Measurements from ENCODE around the gene ATG10. TPM values are rescaled to one million over a fixed set of nuclear protein-coding genes. Genes with fewer than 3 reads are reported as not detected.
A peak's percentile ranks its signal among the peaks of the same experiment; 100 is the strongest.

Gene ATG10
- total and polyA plus RNA-seq, 2 donors (not counting 1 experiment from before 2014, with no cell fraction given): 1.6 to 11.6 TPM

- Histone ChIP-seq H3K27me3 (replicated peaks in 1 of 4; ENCODE audit: control extremely low read depth in 1 of 4, control insufficient read depth in 3 of 4, insufficient read depth in 4 of 4, low read length in 3 of 4) (no peaks in the 10 kb centered on the region), H3K79me2 (ENCODE audit: control insufficient read depth, insufficient read depth, low read length) (no peaks in the 10 kb centered on the region), H3K9ac (ENCODE audit: low read length) (no peak overlapping the region), H2AFZ (ENCODE audit: insufficient read depth, low read depth, low read length, poor library complexity, severe bottlenecking) (no peak overlapping the region), H3K4me3 (ENCODE audit: control extremely low read depth in 1 of 5, extremely low read depth in 1 of 5, insufficient read depth in 1 of 5, low read depth in 2 of 5, low read length in 4 of 5) (no peak overlapping the region), H3K4me1 (ENCODE audit: control insufficient read depth in 2 of 2, insufficient read depth in 2 of 2, low read length in 2 of 2) (peaks cover 4 to 7% of the 10 kb centered on the region in 2 donors), H3K4me2 (replicated peaks; ENCODE audit: low read depth, low read length, poor library complexity, severe bottlenecking) (no peak overlapping the region), H3K27ac (ENCODE audit: low read length in 2 of 2) (no peak overlapping the region), H4K20me1 (ENCODE audit: control insufficient read depth, insufficient read depth, low read length, poor library complexity, severe bottlenecking) (no peaks in the 10 kb centered on the region), H3K36me3 (replicated peaks in 1 of 2; ENCODE audit: control extremely low read depth in 1 of 2, control insufficient read depth in 1 of 2, extremely low read depth in 1 of 2, insufficient read depth in 2 of 2, low read length in 1 of 2) (no peaks in the 10 kb centered on the region), H3K9me3 (ENCODE audit: control extremely low read depth in 1 of 3, control insufficient read depth in 2 of 3, insufficient read depth in 1 of 3, low read length in 2 of 3) (no peaks in the 10 kb centered on the region)
- intact Hi-C loops (cut with micrococcal nuclease): loop anchor here (2.0 to 10.0 kb wide), 4 partner anchors 202 to 669 kb away; partner anchors contain the start of gene ZCCHC9
- DNase-seq (no peak), ATAC-seq (ENCODE audit: low read depth) (no peak)
- ChIA-PET POLR2A (interaction anchor here (1.1 kb wide), 1 partner anchor 219 kb away, joined by 3 read pairs; the partner anchor contains the start of gene SSBP2), CTCF (no interaction called here)
- 93% methylated on average over 2 of the region's 2 CpGs for WGBS (ENCODE audit: insufficient coverage)
- Mint-ChIP-seq H3K4me1 (peaks cover 12% of the 10 kb centered on the region), H3K27me3 (no peaks in the 10 kb centered on the region), H3K27ac (no peak overlapping the region), H3K9me3 (ENCODE audit: insufficient read depth) (no peaks in the 10 kb centered on the region), H3K4me3 (peak overlapping the region; percentile 24)
- no peak for TF ChIP-seq CTCF (IDR thresholded peaks at IDR 0.05)
- TF ChIP-seq EZH2 (IDR thresholded peaks at IDR 0.05; ENCODE audit: borderline replicate concordance, insufficient read depth, low read depth, low read length, poor library complexity, severe bottlenecking): no peak
Observed at GRCh38 chr5:81969912-81970311, 1.9 kb upstream of the ATG10 start.

- intact Hi-C loops (cut with micrococcal nuclease): loop anchor here (1.0 to 10.0 kb wide), 6 partner anchors 120 to 670 kb away; partner anchors contain the start of genes RPS23 and ZCCHC9
- Mint-ChIP-seq H3K9me3 (ENCODE audit: insufficient read depth) (no peaks in the 10 kb centered on the region), H3K4me1 (peaks cover 12% of the 10 kb centered on the region), H3K27me3 (no peaks in the 10 kb centered on the region), H3K27ac (peak overlapping the region; percentile 92), H3K4me3 (peak overlapping the region; percentile 90)
- ChIA-PET CTCF (no interaction called here), POLR2A (interaction anchor here (1.1 to 2.2 kb wide), 3 partner anchors 120 to 221 kb away, joined by 3 to 10 read pairs (median 8); partner anchors contain the start of gene SSBP2)
- no peaks in the 10 kb centered on the region for H3K79me2 ChIP-seq (ENCODE audit: control insufficient read depth, insufficient read depth, low read length)
- no peaks in the 10 kb centered on the region for H3K36me3 ChIP-seq (replicated peaks in 1 of 2; ENCODE audit: control extremely low read depth in 1 of 2, control insufficient read depth in 1 of 2, extremely low read depth in 1 of 2, insufficient read depth in 2 of 2, low read length in 1 of 2)
- no peaks in the 10 kb centered on the region for H4K20me1 ChIP-seq (ENCODE audit: control insufficient read depth, insufficient read depth, low read length, poor library complexity, severe bottlenecking)
- H3K4me2 ChIP-seq (replicated peaks; ENCODE audit: low read depth, low read length, poor library complexity, severe bottlenecking): peak overlapping the region; percentile 82
- H3K9me3 ChIP-seq (ENCODE audit: control extremely low read depth in 1 of 3, control insufficient read depth in 2 of 3, insufficient read depth in 1 of 3, low read length in 2 of 3): no peaks in the 10 kb centered on the region
- H3K27ac ChIP-seq (ENCODE audit: low read length in 2 of 2): peak overlapping the region; percentile 94 to 95
- no peak for DNase-seq
- peaks cover 4 to 7% of the 10 kb centered on the region in 2 donors for H3K4me1 ChIP-seq (ENCODE audit: control insufficient read depth in 2 of 2, insufficient read depth in 2 of 2, low read length in 2 of 2)
- peak overlapping the region; percentile 90 for H2AFZ ChIP-seq (ENCODE audit: insufficient read depth, low read depth, low read length, poor library complexity, severe bottlenecking)
- TF ChIP-seq EZH2 (IDR thresholded peaks at IDR 0.05; ENCODE audit: borderline replicate concordance, insufficient read depth, low read depth, low read length, poor library complexity, severe bottlenecking): no peak
- TF ChIP-seq CTCF (IDR thresholded peaks at IDR 0.05): no peak
- ATAC-seq (ENCODE audit: low read depth): no peak
- H3K27me3 ChIP-seq (replicated peaks in 1 of 4; ENCODE audit: control extremely low read depth in 1 of 4, control insufficient read depth in 3 of 4, insufficient read depth in 4 of 4, low read length in 3 of 4): no peaks in the 10 kb centered on the region
- 0% methylated on average over 2 of the region's 11 CpGs for WGBS (ENCODE audit: insufficient coverage)
- peak overlapping the region; percentile 70 to 99 (median 80) for H3K4me3 ChIP-seq (ENCODE audit: control extremely low read depth in 1 of 5, extremely low read depth in 1 of 5, insufficient read depth in 1 of 5, low read depth in 2 of 5, low read length in 4 of 5)
- peak overlapping the region; percentile 97 for H3K9ac ChIP-seq (ENCODE audit: low read length)
Observed at GRCh38 chr5:81971111-81971711, 612 bp upstream of the ATG10 start.
